Breast epithelium (tissue), 3 donors: ENCODE results near the gene ASS1.

Experiments used
- POLR2A ChIP-seq: fragments of 450-650 bp; IDR thresholded peaks from one replicate; pipeline ENCODE4 v1.6.1; 2016; ENCODE audit warnings: antibody characterized with exemption, mild to moderate bottlenecking, moderate library complexity
- POLR2AphosphoS5 ChIP-seq, 3 donors: sonication (generic); formaldehyde crosslinking; IDR thresholded peaks; one replicate each; pipeline ENCODE4 v1.6.1; 2017; ENCODE audit warnings: antibody characterized with exemption in 3 of 3
- TF ChIP-seq, protein P1 (sequence below), 3 donors: fragments of 450-650 bp; IDR thresholded peaks; one replicate each; pipeline ENCODE4 v1.5.1; 2016 to 2017; ENCODE audit warnings: antibody characterized with exemption in 3 of 3, mild to moderate bottlenecking in 3 of 3, moderate library complexity in 3 of 3

DNA sequence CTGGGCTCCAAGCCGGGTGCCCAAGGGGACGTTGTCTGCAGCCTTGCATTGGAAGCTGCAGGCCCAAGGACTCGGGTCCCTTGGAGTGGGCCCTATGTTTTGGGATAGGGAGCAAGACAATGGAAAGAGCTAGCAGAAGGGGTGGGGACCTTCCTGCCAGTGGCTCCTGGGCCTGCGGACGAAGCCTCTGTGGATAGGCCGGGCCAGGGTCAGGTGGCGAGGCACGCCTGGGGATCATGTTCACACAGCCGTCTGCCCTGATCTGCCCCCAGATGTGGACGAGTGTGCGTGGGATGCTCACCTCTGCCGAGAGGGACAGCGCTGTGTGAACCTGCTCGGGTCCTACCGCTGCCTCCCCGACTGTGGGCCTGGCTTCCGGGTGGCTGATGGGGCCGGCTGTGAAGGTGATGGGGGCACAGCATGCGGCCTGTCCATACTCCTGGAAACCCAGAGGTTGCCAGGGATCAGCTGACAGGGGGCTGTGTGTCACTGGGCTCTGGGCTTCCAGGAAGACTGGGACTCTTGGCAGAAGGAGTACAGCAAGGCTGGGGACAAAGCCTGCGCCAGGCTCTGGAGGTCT, 16.6 kb upstream of the ASS1 start:
- TF ChIP-seq, protein P1, sequence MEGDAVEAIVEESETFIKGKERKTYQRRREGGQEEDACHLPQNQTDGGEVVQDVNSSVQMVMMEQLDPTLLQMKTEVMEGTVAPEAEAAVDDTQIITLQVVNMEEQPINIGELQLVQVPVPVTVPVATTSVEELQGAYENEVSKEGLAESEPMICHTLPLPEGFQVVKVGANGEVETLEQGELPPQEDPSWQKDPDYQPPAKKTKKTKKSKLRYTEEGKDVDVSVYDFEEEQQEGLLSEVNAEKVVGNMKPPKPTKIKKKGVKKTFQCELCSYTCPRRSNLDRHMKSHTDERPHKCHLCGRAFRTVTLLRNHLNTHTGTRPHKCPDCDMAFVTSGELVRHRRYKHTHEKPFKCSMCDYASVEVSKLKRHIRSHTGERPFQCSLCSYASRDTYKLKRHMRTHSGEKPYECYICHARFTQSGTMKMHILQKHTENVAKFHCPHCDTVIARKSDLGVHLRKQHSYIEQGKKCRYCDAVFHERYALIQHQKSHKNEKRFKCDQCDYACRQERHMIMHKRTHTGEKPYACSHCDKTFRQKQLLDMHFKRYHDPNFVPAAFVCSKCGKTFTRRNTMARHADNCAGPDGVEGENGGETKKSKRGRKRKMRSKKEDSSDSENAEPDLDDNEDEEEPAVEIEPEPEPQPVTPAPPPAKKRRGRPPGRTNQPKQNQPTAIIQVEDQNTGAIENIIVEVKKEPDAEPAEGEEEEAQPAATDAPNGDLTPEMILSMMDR (IDR thresholded peaks at IDR 0.05): no peak
- TF ChIP-seq POLR2A (no peak), POLR2AphosphoS5 (IDR thresholded peaks at IDR 0.05) (no peak)
